SKM-1 (cell line): ENCODE data around the gene GPR156.
"Not testable (repeated sequence)": the region's sequence is repeated elsewhere in the genome, so short reads cannot be mapped to it uniquely, and the experiment has no call there.

Experiments
- DNase-seq: peaks from one replicate; lab custom pipeline; 2025; ENCODE audit not compliant: unreplicated experiment; lab: John Stamatoyannopoulos, UW

The GPR156 gene

GRCh38 chr3:120284747-120285507 lies at the start of gene GPR156:
TSS of gene GPR156 (minus strand) at chr3:120285222. CDS start at chr3:120244098, 41,124 bp downstream.
- DNase-seq: no peak

GRCh38 chr3:120332646-120333045 lies 47.6 kb upstream of the GPR156 start:
- DNase-seq: no peak

- no peak for DNase-seq
Observed at GRCh38 chr3:120331076-120331475, 46.1 kb upstream of the GPR156 start.

GRCh38 chr3:120326784-120327183 lies 41.8 kb upstream of the GPR156 start:
- no peak for DNase-seq

- DNase-seq: no peak
Observed at GRCh38 chr3:120324190-120324589, 39.2 kb upstream of the GPR156 start.

- not testable (repeated sequence) for DNase-seq
Observed at GRCh38 chr3:120323761-120324160, 38.7 kb upstream of the GPR156 start.

- no peak for DNase-seq
Observed at GRCh38 chr3:120311863-120312794, 27.1 kb upstream of the GPR156 start.

GRCh38 chr3:120306519-120307455 lies 21.8 kb upstream of the GPR156 start:
- no peak for DNase-seq

- no peak for DNase-seq
Observed at GRCh38 chr3:120304616-120305015, 19.6 kb upstream of the GPR156 start.

GRCh38 chr3:120302361-120302760 lies 17.3 kb upstream of the GPR156 start:
- no peak for DNase-seq

GRCh38 chr3:120300971-120301370 lies 15.9 kb upstream of the GPR156 start:
- no peak for DNase-seq

- DNase-seq: no peak
Observed at GRCh38 chr3:120299403-120299802, 14.4 kb upstream of the GPR156 start.

- no peak for DNase-seq
Observed at GRCh38 chr3:120298996-120299395, 14.0 kb upstream of the GPR156 start.

- not testable (repeated sequence) for DNase-seq
Observed at GRCh38 chr3:120291552-120291951, 6.5 kb upstream of the GPR156 start.

GRCh38 chr3:120289636-120290035 lies 4.6 kb upstream of the GPR156 start:
- DNase-seq: no peak

GRCh38 chr3:120286465-120286864 lies 1.4 kb upstream of the GPR156 start:
- no peak for DNase-seq

GRCh38 chr3:120285508-120285841 lies 453 bp upstream of the GPR156 start:
- no peak for DNase-seq

GRCh38 chr3:120281261-120281660 lies 3.8 kb downstream of the GPR156 start:
- no peak for DNase-seq

GRCh38 chr3:120280566-120280965 lies 4.5 kb downstream of the GPR156 start:
- DNase-seq: no peak

- no peak for DNase-seq
Observed at GRCh38 chr3:120280026-120280425, 5.0 kb downstream of the GPR156 start.

- DNase-seq: no peak
Observed at GRCh38 chr3:120276767-120277166, 8.3 kb downstream of the GPR156 start.
